Esophagus squamous epithelium (tissue), 5 donors: ENCODE results near the gene IMMP2L. TPM values are rescaled to one million over a fixed set of nuclear protein-coding genes. Genes with fewer than 3 reads are reported as not detected.

Experiments
- DNase-seq: peaks from one replicate; lab custom pipeline; 2025; lab: John Stamatoyannopoulos, UW
- H3K27ac ChIP-seq, 4 donors: fragments of 200-600 bp; sonication (generic); one replicate each; pipeline ENCODE4 v1.5.1; 2016 to 2019; ENCODE audit warnings: mild to moderate bottlenecking in 1 of 4
- H3K27me3 ChIP-seq, 4 donors: fragments of 200-600 bp; sonication (generic); 1 replicate in 3 of 4; 2 replicates in 1 of 4; pipeline versions ENCODE4 v1.5.1 to v1.6.0; 2017 to 2021; ENCODE audit warnings: antibody characterized with exemption in 1 of 4
- H3K36me3 ChIP-seq, 3 donors: fragments of 200-600 bp; sonication (generic); one replicate each; pipeline ENCODE4 v1.5.1; 2016 to 2019
- H3K4me1 ChIP-seq, 3 donors: fragments of 200-600 bp; sonication (generic); one replicate each; pipeline ENCODE4 v1.5.1; 2017 to 2019
- H3K4me3 ChIP-seq, 4 donors: fragments of 200-600 bp; sonication (generic); 1 replicate in 3 of 4; 2 replicates in 1 of 4; pipeline ENCODE4 v1.5.1; 2016 to 2019; ENCODE audit warnings: mild to moderate bottlenecking in 2 of 4, moderate library complexity in 1 of 4
- H3K9me3 ChIP-seq, 3 donors: fragments of 200-600 bp; sonication (generic); one replicate each; pipeline ENCODE4 v1.5.1; 2016 to 2019
- CTCF ChIP-seq, 6 experiments: fragments of 450-650 bp in 4 of 6; fragments of 200-600 bp in 2 of 6; sonication (generic) in 2 of 6; IDR thresholded peaks; one replicate each; pipeline ENCODE4 v1.5.1; 2016 to 2019; ENCODE audit warnings: antibody characterized with exemption in 6 of 6, mild to moderate bottlenecking in 4 of 6, moderate library complexity in 4 of 6
- POLR2A ChIP-seq, 4 donors: fragments of 450-650 bp; IDR thresholded peaks; one replicate each; pipeline ENCODE4 v1.6.1; 2017; ENCODE audit warnings: antibody characterized with exemption in 4 of 4, mild to moderate bottlenecking in 4 of 4, moderate library complexity in 3 of 4
- WGBS, 2 donors: methylation state at CpG; one replicate each; pipeline ENCODE4 v1.1.5; 2018; 5-methylcytosine and 5-hydroxymethylcytosine counted together
- intact Hi-C: fragments of 100-400 bp; cut with DNase I; formaldehyde crosslinking; loops from one replicate; pipeline ENCODE4 v1.15.0; 2022
- total RNA-seq, 4 donors: library from RNA; depleted of rRNA; stranded (reverse); fragments of >200 nt; gene quantifications; one replicate each; pipeline ENCODE4 v1.1.0, GENCODE V29; 2016
- donor health status: DM: yes; HTN: yes; CAD: no.

Gene IMMP2L
- total RNA-seq, 4 donors from 2014 or later = 1.6 to 21.7 (median 5.4) TPM

DNA sequence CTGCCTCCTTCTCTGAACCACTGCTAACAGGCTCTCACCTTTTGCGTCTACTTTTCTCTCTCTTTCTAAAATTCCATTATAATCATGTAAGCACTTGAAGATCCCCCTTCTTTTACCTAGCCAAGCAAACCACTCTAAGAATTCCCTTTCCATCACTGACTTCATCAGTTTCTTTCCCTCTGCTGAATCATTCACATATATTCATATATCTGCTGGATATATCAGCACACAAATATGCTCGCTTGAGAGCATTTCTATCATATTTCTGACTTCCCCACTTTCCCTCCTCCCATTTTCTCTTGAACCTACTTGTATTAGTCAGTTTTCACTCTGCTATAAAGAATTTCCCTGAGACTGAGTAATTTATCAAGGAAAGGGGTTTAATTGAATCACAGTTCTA, 555.6 kb downstream of the IMMP2L start:
- Histone ChIP-seq H3K9me3 (no peaks in the 10 kb centered on the region), H3K4me1 (peaks cover 0 to 2% (median 0%) of the 10 kb centered on the region in 3 donors), H3K27ac (no peak overlapping the region), H3K4me3 (no peak overlapping the region), H3K27me3 (no peaks in the 10 kb centered on the region), H3K36me3 (no peaks in the 10 kb centered on the region)
- DNase-seq = no peak
- TF ChIP-seq CTCF (IDR thresholded peaks at IDR 0.05) (no peak), POLR2A (IDR thresholded peaks at IDR 0.05) (no peak)
- WGBS, 2 donors = 95 to 100% methylated on average over 2 of the region's 2 CpGs
- intact Hi-C loops = no loop called here

DNA sequence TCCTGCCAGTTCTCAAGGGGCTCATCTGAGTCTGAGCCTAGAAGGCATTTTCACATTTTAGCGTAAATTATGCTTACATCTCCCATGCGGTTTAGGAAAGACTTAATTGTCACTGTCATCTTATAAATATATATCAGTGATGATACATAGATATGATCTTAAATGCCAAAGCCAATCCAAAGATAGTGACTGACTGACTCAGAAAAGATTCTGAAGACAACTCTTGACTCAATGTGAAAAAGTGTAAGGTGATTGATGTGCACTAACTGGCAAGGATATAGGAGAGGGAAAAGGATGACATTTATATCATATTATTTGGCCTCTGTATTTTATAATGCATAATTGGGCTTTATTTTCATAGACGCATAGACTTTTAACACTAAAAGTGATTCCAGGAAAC, 556.3 kb downstream of the IMMP2L start:
- Histone ChIP-seq H3K9me3 (no peaks in the 10 kb centered on the region), H3K4me3 (no peak overlapping the region), H3K36me3 (no peaks in the 10 kb centered on the region), H3K27me3 (no peaks in the 10 kb centered on the region), H3K4me1 (no peaks in the 10 kb centered on the region), H3K27ac (no peak overlapping the region)
- TF ChIP-seq POLR2A (IDR thresholded peaks at IDR 0.05) (no peak), CTCF (IDR thresholded peaks at IDR 0.05) (no peak)
- WGBS, 2 donors = 60% methylated on average over 3 of the region's 3 CpGs
- intact Hi-C loops = no loop called here
- DNase-seq = no peak

- H3K9me3 ChIP-seq = no peaks in the 10 kb centered on the region
- no peaks in the 10 kb centered on the region for H3K36me3 ChIP-seq
- no peaks in the 10 kb centered on the region for H3K4me1 ChIP-seq
- intact Hi-C loops = no loop called here
- no peak overlapping the region for H3K4me3 ChIP-seq
- WGBS, 2 donors = 13 to 36% methylated on average over 1 of the region's 1 CpG
- H3K27me3 ChIP-seq = no peaks in the 10 kb centered on the region
- H3K27ac ChIP-seq = no peak overlapping the region
- DNase-seq = no peak
- TF ChIP-seq CTCF (IDR thresholded peaks at IDR 0.05) (no peak), POLR2A (IDR thresholded peaks at IDR 0.05) (no peak)
Observed at GRCh38 chr7:111005445-111005844, 556.8 kb downstream of the IMMP2L start.

- H3K4me1 ChIP-seq = no peaks in the 10 kb centered on the region
- TF ChIP-seq POLR2A (IDR thresholded peaks at IDR 0.05) = no peak
- no peak for TF ChIP-seq CTCF (IDR thresholded peaks at IDR 0.05)
- H3K36me3 ChIP-seq = no peaks in the 10 kb centered on the region
- DNase-seq = no peak
- no peak overlapping the region for H3K4me3 ChIP-seq
- intact Hi-C loops = no loop called here
- no peak overlapping the region for H3K27ac ChIP-seq
- H3K27me3 ChIP-seq = no peaks in the 10 kb centered on the region
- H3K9me3 ChIP-seq = no peaks in the 10 kb centered on the region
- 85 to 87% methylated on average over 4 of the region's 4 CpGs for WGBS, 2 donors
Observed at GRCh38 chr7:111004310-111004901, 557.9 kb downstream of the IMMP2L start.

DNA sequence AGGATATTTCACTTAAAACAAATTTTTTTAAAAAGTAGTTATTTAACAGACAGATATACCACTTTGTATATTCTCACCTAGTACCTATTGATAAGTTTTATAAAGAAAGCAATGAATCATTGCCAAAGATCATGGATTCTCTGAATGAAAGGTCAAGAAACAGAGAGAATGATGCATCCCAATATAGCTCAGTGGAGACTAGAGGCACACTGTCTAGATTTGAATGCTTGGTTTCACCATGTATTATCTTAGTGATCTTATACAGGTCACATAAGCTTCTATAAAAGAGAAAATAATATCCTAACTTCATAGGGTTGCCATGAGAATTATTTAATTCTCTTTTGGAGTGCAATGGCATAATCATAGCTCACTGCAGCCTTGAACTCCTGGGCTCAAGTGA, 558.4 kb downstream of the IMMP2L start:
- Histone ChIP-seq H3K4me1 (no peaks in the 10 kb centered on the region), H3K36me3 (no peaks in the 10 kb centered on the region), H3K27me3 (no peaks in the 10 kb centered on the region), H3K9me3 (no peaks in the 10 kb centered on the region), H3K27ac (no peak overlapping the region), H3K4me3 (no peak overlapping the region)
- intact Hi-C loops = no loop called here
- TF ChIP-seq CTCF (IDR thresholded peaks at IDR 0.05) = no peak
- TF ChIP-seq POLR2A (IDR thresholded peaks at IDR 0.05) = no peak
- DNase-seq = no peak
